Nephron (organoid): ENCODE results near the gene PPOX.
A peak's percentile ranks its signal among the peaks of the same experiment; 100 is the strongest.

Experiments used
- H3K27ac Mint-ChIP-seq, 3 experiments: 2 replicates each; pipeline ENCODE4 v1.8.0; 2020; ENCODE audit warnings: mixed read lengths in 3 of 3, mild to moderate bottlenecking in 2 of 3, moderate library complexity in 1 of 3
- H3K27me3 Mint-ChIP-seq: 2 replicates; pipeline ENCODE4 v1.8.0; 2021; ENCODE audit warnings: low read depth, mild to moderate bottlenecking, moderate library complexity, mixed read lengths
- H3K36me3 Mint-ChIP-seq: 2 replicates; pipeline ENCODE4 v1.8.0; 2020; ENCODE audit warnings: low read depth, mixed read lengths
- H3K4me1 Mint-ChIP-seq: 2 replicates; pipeline ENCODE4 v1.8.0; 2020; ENCODE audit warnings: mixed read lengths
- H3K4me3 Mint-ChIP-seq, 3 experiments: 2 replicates each; pipeline ENCODE4 v1.8.0; 2020; ENCODE audit warnings: mild to moderate bottlenecking in 3 of 3, mixed read lengths in 3 of 3, moderate library complexity in 2 of 3
- H3K9me3 Mint-ChIP-seq: 2 replicates; pipeline ENCODE4 v1.8.0; 2020; ENCODE audit warnings: mixed read lengths
- TF ChIP-seq, protein P1 (sequence below), 3 experiments: fragments of 200-600 bp; sonication (generic); IDR thresholded peaks; one replicate each; pipeline ENCODE4 v1.5.0; 2021; ENCODE audit warnings: antibody characterized with exemption in 3 of 3; ENCODE audit not compliant: unreplicated experiment in 3 of 3

PPOX gene

DNA sequence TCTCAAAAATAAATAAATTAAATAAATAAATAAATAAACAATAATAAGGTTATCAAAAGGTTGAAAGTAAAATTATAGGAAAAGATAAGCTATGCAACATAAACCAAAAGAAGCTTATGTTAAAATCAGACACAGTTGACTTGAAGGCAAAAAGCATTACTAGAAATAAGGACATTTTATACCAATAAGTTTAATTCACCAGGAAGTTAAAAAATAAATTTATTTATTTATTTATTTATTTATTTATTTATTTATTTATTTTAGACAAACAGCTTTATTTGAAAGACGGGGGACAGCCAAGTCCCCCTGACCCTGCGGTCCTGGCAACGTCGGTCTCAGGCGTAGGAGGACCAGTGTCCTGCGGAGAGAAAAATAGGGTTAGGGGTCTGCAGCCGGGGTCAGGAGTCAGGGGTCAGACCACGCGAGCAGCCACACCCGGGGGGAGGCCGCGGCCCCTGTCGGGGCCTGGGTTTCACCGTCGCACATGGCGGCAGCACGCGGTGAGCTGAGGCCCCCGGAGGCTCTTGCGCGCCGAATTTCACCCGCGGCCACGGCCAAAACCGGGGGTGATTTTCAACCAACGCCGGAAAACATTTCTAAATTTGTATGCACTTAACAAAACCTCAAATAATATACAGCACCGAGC, 25.3 kb upstream of the PPOX start:
- Mint-ChIP-seq H3K36me3 (no peaks in the 10 kb centered on the region), H3K4me3 (no peak overlapping the region), H3K27me3 (no peaks in the 10 kb centered on the region), H3K27ac (no peak overlapping the region), H3K4me1 (peaks cover 29% of the 10 kb centered on the region), H3K9me3 (no peaks in the 10 kb centered on the region)
- TF ChIP-seq, protein P1, sequence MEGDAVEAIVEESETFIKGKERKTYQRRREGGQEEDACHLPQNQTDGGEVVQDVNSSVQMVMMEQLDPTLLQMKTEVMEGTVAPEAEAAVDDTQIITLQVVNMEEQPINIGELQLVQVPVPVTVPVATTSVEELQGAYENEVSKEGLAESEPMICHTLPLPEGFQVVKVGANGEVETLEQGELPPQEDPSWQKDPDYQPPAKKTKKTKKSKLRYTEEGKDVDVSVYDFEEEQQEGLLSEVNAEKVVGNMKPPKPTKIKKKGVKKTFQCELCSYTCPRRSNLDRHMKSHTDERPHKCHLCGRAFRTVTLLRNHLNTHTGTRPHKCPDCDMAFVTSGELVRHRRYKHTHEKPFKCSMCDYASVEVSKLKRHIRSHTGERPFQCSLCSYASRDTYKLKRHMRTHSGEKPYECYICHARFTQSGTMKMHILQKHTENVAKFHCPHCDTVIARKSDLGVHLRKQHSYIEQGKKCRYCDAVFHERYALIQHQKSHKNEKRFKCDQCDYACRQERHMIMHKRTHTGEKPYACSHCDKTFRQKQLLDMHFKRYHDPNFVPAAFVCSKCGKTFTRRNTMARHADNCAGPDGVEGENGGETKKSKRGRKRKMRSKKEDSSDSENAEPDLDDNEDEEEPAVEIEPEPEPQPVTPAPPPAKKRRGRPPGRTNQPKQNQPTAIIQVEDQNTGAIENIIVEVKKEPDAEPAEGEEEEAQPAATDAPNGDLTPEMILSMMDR (IDR thresholded peaks at IDR 0.05; ENCODE audit: unreplicated experiment in 3 of 3) = no peak

- H3K36me3 Mint-ChIP-seq = no peaks in the 10 kb centered on the region
- no peaks in the 10 kb centered on the region for H3K9me3 Mint-ChIP-seq
- TF ChIP-seq, protein P1 (IDR thresholded peaks at IDR 0.05; ENCODE audit: unreplicated experiment in 3 of 3) = no peak
- H3K4me1 Mint-ChIP-seq = no peaks in the 10 kb centered on the region
- no peaks in the 10 kb centered on the region for H3K27me3 Mint-ChIP-seq
- H3K27ac Mint-ChIP-seq = no peak overlapping the region
- H3K4me3 Mint-ChIP-seq = no peak overlapping the region
Observed at GRCh38 chr1:161145832-161146231, 20.4 kb upstream of the PPOX start.

DNA sequence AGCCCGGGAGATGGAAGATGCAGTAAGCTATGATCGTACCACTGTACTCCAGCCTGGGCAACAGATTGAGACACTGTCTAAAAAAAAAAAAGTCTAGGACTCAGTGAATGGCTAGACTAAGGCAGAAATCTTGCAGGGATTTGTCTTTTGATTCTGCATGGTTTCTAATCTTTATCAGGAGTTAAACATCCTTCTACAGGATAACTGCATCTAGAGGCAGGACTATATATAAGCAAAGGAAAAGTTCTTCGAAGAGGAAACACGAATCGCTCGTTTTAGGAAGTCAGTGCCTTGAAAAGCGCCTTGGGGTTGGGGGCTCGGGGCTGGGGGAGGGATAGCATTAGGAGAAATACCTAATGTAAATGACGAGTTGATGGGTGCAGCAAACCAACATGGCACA, 13.1 kb upstream of the PPOX start:
- H3K4me3 Mint-ChIP-seq = peak overlapping the region; percentile 91 to 98 (median 98)
- peaks cover 17% of the 10 kb centered on the region for H3K4me1 Mint-ChIP-seq
- H3K27ac Mint-ChIP-seq = peak overlapping the region; percentile 99 to 100 (median 100)
- H3K9me3 Mint-ChIP-seq = no peaks in the 10 kb centered on the region
- peaks cover 24% of the 10 kb centered on the region for H3K36me3 Mint-ChIP-seq
- TF ChIP-seq, protein P1 (IDR thresholded peaks at IDR 0.05; ENCODE audit: unreplicated experiment in 3 of 3) = no peak
- H3K27me3 Mint-ChIP-seq = no peaks in the 10 kb centered on the region

DNA sequence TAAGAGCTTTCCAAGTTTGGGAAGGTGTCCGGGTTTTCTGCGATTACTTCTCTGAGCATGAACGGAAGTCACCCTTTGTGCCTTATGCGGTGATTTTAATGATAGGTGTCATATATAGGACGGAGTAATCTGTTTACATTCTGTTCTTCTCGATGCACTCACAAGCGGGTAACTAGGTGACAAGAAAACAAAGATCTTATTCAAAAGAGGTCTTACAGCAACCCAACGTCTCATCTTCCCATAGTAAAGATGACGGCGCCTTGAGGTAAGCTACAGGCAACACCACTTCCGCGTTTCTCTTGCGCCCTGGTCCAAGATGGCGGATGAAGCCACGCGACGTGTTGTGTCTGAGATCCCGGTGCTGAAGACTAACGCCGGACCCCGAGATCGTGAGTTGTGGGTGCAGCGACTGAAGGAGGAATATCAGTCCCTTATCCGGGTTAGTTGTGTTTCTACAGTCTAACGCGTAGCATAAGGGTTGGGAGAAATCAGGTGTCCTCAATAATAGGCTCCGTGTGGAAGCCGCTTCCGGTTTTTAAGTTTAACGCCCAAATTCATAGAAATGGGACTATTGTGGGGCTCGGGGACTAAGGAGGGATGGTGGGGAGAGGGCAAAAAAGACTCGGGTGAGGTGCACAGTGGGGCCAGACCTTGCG, 12.4 kb upstream of the PPOX start, which contains the start of gene UFC1:
UFC1 (plus strand) TSS at position 297 of the 656 bp plus-strand sequence; CDS start at position 317, 20 bp downstream.
- peaks cover 23% of the 10 kb centered on the region for H3K4me1 Mint-ChIP-seq
- TF ChIP-seq, protein P1 (IDR thresholded peaks at IDR 0.05; ENCODE audit: unreplicated experiment in 3 of 3) = no peak
- no peaks in the 10 kb centered on the region for H3K27me3 Mint-ChIP-seq
- H3K9me3 Mint-ChIP-seq = no peaks in the 10 kb centered on the region
- H3K36me3 Mint-ChIP-seq = peaks cover 28% of the 10 kb centered on the region
- peak within 1 kb of the TSS; percentile 99 to 100 (median 100) for H3K27ac Mint-ChIP-seq
- H3K4me3 Mint-ChIP-seq = peak within 1 kb of the TSS; percentile 91 to 98 (median 98)

DNA sequence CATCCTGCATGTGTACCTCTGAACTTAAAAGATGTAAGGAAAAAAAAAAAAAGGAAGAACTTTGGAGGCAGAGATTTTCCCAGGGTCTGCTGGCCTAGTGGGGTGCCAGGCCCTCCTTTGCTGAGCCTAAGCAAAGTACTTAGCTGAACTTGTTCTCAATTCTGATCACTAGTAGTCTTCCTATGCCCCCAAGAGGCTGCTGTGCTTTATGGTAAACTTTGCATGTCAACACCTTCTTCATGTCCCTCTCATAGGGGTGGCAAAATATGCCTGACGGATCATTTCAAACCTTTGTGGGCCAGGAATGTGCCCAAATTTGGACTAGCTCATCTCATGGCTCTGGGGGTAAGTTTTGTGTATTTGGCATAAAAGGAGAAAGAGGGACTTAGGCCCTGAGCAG, 8.4 kb upstream of the PPOX start:
- H3K9me3 Mint-ChIP-seq = no peaks in the 10 kb centered on the region
- no peaks in the 10 kb centered on the region for H3K27me3 Mint-ChIP-seq
- TF ChIP-seq, protein P1 (IDR thresholded peaks at IDR 0.05; ENCODE audit: unreplicated experiment in 3 of 3) = no peak
- H3K4me3 Mint-ChIP-seq = peak overlapping the region; percentile 91 to 96 (median 92)
- H3K4me1 Mint-ChIP-seq = peaks cover 56% of the 10 kb centered on the region
- peaks cover 53% of the 10 kb centered on the region for H3K36me3 Mint-ChIP-seq
- peak overlapping the region; percentile 88 to 95 (median 91) for H3K27ac Mint-ChIP-seq
